C4-2B (cell line): ENCODE data around the gene PPP2R5C.

ENCODE experiments used
- H3K27ac ChIP-seq: fragments of 450-650 bp; 2 replicates; pipeline ENCODE4 v1.5.1; 2017
- ZFX ChIP-seq: fragments of 450-650 bp; IDR thresholded peaks from 2 replicates; pipeline ENCODE4 v1.6.1; 2017
- TF ChIP-seq, protein P1 (sequence below): fragments of 450-650 bp; conservative IDR thresholded peaks from 2 replicates; pipeline ENCODE4 v1.5.1; 2017; ENCODE audit warnings: mild to moderate bottlenecking

Gene PPP2R5C

DNA sequence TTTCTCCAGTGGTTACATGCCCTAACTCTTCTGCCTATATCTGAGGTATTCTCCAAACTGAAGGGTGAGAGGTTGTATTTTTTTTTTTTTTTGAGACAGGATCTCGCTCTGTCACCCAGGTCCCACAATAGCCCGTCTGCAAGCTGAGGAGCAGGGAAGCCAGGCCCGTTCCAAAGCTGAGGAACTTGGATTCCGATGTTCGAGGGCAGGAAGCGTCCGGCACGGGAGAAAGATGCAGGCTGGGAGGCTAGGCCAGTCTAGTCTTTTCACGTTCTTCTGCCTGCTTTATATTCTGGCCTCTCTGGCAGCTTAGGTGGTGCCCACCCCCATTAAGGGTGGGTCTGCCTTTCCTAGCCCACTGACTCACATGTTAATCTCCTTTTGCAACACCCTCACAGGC lies 135.8 kb downstream of the PPP2R5C start:
- no peak for TF ChIP-seq ZFX
- TF ChIP-seq, protein P1, sequence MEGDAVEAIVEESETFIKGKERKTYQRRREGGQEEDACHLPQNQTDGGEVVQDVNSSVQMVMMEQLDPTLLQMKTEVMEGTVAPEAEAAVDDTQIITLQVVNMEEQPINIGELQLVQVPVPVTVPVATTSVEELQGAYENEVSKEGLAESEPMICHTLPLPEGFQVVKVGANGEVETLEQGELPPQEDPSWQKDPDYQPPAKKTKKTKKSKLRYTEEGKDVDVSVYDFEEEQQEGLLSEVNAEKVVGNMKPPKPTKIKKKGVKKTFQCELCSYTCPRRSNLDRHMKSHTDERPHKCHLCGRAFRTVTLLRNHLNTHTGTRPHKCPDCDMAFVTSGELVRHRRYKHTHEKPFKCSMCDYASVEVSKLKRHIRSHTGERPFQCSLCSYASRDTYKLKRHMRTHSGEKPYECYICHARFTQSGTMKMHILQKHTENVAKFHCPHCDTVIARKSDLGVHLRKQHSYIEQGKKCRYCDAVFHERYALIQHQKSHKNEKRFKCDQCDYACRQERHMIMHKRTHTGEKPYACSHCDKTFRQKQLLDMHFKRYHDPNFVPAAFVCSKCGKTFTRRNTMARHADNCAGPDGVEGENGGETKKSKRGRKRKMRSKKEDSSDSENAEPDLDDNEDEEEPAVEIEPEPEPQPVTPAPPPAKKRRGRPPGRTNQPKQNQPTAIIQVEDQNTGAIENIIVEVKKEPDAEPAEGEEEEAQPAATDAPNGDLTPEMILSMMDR: no peak
- no peak overlapping the region for H3K27ac ChIP-seq

DNA sequence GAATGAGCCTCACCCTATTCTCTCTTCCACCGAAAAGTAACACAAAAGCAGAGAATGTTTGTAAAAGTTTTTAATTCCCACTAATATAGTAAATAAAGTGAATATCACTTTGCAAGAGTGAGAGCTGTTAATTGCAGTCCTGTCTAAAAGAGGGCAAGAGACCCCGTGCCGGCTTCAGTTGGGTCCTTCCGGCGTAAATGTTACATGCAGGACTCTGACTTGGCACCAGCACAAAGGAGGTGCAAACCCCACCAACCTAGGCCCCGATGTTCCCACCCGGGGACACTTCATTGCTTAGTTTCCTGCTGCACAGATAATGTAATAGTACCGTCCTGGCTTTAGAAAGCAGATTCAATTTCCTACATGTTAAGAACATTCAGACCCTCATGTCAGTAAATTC lies 136.9 kb downstream of the PPP2R5C start:
- no peak for TF ChIP-seq ZFX
- TF ChIP-seq, protein P1: no peak
- H3K27ac ChIP-seq: no peak overlapping the region

DNA sequence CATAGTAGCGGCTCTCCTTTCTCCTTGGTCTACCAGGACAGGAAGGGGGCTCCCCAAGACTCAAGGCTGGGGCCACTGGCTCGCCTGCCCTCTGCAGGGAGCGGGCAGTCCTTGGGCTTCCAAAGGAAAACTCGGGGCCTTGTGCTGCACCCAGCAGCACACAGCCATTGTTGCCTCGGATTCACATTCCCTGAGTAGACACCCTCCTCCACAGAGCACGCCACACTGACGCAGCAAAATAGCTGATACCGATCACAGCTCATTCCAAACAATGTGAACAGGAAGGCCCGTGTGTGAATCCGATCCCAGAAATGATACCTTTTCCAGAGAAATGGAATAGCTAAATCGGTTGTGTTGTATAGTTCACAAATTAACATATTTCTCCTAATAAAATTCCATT lies 137.8 kb downstream of the PPP2R5C start:
- no peak overlapping the region for H3K27ac ChIP-seq
- TF ChIP-seq ZFX: no peak
- TF ChIP-seq, protein P1: no peak

DNA sequence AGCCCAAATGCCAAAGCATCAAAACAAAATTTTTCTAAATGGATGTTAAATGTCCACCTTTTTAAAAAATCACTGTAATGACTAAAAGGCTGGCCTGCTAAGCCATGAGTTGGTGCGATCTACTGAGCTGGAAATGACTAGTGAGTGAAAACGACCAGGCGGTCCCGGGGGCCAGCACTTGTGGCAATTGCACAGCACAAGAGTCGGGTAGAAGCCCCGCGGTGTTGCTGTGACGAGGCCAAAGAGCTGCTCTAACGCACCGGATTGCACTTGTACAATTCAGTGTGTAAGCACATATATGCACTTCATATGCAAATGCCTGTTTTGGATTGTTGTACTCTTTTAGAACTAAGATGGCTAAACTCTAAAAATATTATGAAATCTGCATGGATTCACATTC lies 138.7 kb downstream of the PPP2R5C start:
- TF ChIP-seq, protein P1: no peak
- TF ChIP-seq ZFX: no peak
- H3K27ac ChIP-seq: no peak overlapping the region

DNA sequence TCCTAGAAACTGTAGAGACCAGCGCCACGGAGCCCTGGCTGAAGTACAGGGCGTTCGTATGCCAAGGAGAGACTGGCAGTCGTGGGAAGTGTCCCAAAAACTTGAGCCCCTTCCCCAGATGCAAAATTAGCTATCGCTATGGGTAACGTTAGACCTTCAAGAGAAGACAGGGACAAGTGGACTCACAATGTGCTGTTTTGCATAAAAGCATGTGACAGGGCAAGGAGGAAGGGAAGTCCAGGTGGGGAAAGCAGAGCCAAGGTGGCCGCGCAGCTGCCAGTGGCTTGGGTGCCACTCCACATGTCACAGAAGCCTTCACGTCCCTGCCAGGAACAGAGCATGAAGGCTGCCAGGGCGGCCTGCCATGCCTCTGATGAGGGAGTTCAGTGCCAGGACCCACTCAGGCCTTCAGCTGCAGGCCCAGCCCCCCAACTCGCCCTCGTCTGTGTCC lies 141.6 kb downstream of the PPP2R5C start:
- TF ChIP-seq, protein P1: no peak
- no peak for TF ChIP-seq ZFX
- no peak overlapping the region for H3K27ac ChIP-seq

DNA sequence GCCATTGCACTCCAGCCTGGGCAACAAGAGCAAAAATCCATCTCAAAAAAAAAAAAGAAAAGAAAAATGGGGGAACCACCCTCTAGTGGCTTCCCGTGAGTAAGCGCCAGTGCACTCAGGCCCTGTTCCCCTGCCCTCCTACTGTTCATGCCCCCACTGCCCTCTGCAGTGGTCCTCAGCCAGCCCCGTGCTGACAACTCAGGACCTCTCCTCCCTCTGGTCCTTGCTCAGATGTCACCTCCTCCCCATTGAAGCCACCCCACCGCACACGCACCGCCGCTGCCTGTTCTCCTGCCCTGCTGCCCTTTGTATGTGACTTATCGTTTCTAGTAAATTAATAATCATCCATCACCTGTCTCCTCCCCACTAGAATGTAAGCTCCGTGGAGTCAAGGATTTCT lies 144.1 kb downstream of the PPP2R5C start:
- H3K27ac ChIP-seq: no peak overlapping the region
- TF ChIP-seq, protein P1: no peak
- TF ChIP-seq ZFX: no peak

DNA sequence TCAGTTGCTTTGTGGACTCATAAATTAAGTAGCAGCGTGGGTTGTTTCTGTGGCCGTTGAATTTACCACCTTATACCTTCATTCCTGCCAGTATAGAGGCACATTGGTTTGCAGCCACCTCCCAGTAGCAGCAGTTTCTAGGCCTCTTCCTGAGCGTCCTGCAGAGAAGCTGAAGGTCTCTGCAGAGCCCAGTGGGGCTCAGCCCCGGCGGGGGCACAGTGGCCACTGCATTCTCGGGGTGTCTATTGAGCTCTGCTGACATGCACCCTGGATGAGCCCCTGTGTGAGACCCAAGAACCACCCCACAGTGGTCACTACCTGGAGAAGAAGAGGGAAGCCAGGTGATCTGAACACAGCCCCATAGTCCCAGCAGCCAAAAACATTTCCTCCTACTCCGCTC lies 145.1 kb downstream of the PPP2R5C start:
- TF ChIP-seq, protein P1: no peak
- TF ChIP-seq ZFX: no peak
- no peak overlapping the region for H3K27ac ChIP-seq

DNA sequence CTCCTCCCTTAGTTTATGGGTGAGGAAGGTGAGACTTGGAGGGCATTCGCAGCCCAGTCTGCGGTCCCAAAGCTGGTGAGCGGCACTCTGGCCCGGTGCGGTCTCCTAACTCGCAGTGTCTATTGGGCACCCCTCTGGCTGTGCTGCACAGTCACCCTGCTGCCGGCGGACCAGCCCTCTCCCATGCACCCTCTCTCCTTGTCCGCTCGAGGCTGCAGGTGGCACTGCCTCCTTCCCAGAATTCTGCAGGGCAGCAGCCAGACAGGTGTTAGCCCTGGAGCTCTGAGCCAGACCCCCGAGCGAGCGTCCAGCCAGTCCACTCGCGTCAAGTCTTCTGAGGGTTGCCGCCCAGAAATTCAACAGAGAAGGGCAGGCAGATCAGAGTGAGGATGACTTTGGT lies 146.1 kb downstream of the PPP2R5C start:
- no peak for TF ChIP-seq ZFX
- TF ChIP-seq, protein P1: no peak
- no peak overlapping the region for H3K27ac ChIP-seq
